22Rv1 (cell line): Measurements from ENCODE around the gene CHD1.

Experiments
- ZFX ChIP-seq: fragments of 450-650 bp; IDR thresholded peaks from 2 replicates; pipeline ENCODE4 v1.6.1; 2017; ENCODE audit warnings: antibody characterized with exemption, borderline replicate concordance
- TF ChIP-seq, protein P1 (sequence below): fragments of 450-650 bp; IDR thresholded peaks from 2 replicates; pipeline ENCODE4 v1.5.1; 2017; ENCODE audit warnings: mild to moderate bottlenecking

DNA sequence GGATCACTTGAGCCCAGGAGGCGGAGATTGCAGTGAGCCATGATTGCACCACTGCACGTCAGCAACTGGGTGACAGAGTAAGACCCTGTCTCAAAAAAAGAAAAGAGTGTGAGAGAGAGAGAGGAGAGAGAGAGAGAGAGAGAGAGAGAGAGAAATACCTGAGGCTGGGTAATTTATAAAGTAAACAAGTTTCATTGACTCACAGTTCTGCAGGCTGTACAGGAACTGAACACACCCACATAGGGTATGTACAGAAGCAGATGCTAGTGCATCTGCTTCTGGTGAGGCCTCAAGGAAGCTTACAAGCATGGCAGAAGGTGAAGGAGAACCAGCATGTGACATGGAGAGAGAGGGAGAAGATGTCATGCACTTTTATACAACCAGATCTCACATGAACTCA lies 46.4 kb upstream of the CHD1 start:
- TF ChIP-seq, protein P1, sequence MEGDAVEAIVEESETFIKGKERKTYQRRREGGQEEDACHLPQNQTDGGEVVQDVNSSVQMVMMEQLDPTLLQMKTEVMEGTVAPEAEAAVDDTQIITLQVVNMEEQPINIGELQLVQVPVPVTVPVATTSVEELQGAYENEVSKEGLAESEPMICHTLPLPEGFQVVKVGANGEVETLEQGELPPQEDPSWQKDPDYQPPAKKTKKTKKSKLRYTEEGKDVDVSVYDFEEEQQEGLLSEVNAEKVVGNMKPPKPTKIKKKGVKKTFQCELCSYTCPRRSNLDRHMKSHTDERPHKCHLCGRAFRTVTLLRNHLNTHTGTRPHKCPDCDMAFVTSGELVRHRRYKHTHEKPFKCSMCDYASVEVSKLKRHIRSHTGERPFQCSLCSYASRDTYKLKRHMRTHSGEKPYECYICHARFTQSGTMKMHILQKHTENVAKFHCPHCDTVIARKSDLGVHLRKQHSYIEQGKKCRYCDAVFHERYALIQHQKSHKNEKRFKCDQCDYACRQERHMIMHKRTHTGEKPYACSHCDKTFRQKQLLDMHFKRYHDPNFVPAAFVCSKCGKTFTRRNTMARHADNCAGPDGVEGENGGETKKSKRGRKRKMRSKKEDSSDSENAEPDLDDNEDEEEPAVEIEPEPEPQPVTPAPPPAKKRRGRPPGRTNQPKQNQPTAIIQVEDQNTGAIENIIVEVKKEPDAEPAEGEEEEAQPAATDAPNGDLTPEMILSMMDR: no peak
- no peak for TF ChIP-seq ZFX
